NCI-H2227 (cell line): ENCODE data around the gene UNC5CL.

Experiments used
- DNase-seq: peaks from one replicate; lab custom pipeline; 2025; ENCODE audit not compliant: unreplicated experiment; lab: John Stamatoyannopoulos, UW

UNC5CL gene

GRCh38 chr6:41039060-41039998 lies at the start of gene UNC5CL:
Gene UNC5CL, minus strand, starts transcription at chr6:41039221. Its CDS starts 4,147 bp downstream, at chr6:41035074.
- DNase-seq: no peak

DNA sequence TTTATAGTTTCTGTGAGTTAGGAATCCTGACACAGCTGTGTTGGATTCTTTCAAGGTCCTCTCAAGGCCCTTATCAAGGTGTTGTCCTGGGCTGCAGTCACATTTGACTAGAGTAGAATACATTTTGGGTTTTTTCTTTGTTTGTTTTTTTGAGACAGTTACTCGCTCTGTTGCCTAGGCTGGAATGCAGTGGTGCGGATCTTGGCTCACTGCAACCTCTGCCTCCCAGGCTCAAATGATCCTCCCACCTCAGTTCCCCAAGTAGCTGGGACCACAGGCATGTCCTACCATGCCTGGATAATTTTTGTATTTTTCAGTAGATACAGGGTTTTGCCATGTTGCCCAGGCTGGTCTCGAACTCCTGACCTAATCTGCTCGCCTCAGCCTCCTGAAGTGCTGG lies 49.4 kb upstream of the UNC5CL start:
- DNase-seq: no peak

GRCh38 chr6:41085182-41085581 lies 46.2 kb upstream of the UNC5CL start:
- no peak for DNase-seq

- DNase-seq: no peak
These were observed 44.1 kb upstream of the UNC5CL start for GRCh38 chr6:41083072-41083471.

DNA sequence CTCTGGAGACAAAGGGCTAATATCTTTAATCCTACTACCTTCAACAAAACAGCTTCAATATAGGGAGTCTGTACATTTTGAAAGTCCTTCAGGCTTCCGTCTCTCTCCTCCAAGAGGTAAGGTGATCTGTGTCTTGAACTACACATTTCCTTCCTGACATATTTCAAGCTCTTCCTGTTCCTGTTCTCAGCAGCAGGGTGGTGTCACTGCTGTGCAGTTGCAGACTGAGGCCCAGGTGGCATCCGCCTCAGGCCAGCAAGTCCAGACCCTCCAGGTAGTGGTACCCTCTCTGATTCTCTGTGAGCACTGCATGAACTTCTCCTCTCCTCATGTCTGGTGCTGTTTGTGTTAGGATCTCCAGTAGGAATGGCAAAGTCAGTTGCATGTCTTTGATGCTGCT lies 41.6 kb upstream of the UNC5CL start:
- DNase-seq: no peak

DNA sequence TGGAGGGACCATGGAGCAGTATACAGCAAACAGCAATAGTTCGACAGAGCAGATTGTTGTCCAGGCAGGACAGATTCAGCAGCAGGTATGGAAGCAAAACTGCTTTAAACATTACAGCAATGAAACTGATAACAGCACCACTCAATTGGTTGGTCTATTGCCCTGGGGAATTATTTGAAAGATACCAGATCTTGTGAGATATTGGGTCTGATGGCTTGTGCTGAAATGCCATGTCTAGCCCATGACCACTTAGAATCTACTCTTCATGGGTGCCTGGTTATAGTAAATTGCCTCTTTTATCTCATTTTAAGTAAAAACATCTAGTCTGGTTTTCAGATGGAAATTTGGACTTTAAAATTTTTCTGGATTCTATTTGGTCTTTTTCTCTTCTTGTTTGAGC lies 40.1 kb upstream of the UNC5CL start:
- no peak for DNase-seq

GRCh38 chr6:41078101-41078500 lies 39.1 kb upstream of the UNC5CL start:
- no peak for DNase-seq

GRCh38 chr6:41077536-41077935 lies 38.5 kb upstream of the UNC5CL start:
- no peak for DNase-seq

DNA sequence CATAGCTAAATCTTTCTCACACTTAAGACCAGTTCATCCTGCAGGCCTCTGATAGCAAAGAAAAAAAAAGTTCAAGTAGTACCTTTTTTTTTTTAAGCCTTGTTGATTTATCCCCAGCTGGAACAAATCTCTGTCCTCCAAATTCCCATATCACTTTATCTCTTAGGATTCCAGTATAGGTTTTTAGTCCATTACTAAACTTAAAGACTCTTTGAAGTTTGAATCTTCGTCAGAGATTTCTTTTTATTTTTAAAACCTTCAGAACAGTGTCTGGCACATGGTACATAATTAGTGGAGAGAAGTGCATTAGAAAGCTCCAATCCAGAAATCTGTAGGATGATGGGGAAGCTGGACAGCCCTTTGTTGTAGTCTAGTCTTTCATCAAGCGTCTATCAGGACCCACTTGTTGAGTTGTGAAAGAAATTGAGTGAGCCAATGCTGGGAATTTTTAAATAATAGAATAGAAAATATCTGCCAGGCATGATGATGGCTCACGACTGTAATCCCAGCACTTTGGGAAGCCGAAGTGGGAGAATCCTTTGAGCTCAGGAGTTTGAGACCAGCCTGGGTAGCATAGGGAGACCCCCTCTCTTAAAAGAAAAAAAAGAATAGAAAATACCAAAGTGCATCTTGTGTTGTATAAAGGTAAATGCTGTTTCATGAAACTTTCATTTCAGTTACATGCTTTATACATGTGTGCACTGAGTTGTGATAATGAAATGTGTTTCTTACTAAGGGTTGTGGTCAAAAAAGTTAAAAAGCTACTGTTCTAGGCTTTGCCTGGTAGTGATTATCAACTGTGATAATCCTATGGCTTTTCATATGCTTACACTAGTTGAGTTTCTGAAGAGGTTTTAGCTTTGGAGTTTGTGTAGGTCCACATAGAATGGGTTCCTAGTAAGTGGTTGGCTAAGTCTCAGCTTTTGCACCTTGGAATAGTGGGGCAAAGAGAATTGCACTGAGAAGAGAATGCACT lies 36.9 kb upstream of the UNC5CL start:
- no peak for DNase-seq

DNA sequence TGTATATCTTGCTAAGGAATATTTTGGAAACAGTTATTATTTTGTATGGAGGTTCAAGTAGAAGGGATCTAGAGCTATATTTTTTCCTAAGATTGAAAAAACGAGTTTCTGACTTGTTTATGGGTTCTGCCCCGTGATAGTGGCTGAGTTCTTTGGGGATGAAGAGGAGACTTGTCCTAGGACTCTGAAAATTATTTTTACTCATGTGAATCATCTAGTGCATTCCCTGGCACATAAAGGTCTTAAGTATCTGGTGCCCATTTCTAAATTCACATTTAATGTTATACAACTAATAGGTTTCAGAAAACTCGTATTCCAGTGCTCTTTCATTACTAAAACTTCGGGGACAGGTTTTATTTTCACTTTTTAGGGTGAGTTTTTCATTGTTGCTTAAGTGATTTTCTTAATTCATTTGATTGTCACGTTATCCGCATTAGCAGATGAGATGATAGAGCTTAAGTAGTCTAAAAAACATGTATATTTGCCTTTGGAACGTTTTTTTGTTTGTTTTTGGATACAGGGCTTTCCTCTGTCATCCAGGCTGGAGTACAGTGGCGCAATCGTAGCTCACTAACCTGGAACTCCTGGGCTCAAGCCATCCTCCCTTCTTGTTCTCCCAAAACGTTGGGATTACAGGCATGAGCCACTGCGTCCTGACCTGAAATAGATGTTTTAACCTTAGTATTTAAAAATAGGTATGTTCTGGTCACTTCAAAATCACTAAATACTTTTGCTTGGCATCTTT lies 35.8 kb upstream of the UNC5CL start:
- no peak for DNase-seq

DNA sequence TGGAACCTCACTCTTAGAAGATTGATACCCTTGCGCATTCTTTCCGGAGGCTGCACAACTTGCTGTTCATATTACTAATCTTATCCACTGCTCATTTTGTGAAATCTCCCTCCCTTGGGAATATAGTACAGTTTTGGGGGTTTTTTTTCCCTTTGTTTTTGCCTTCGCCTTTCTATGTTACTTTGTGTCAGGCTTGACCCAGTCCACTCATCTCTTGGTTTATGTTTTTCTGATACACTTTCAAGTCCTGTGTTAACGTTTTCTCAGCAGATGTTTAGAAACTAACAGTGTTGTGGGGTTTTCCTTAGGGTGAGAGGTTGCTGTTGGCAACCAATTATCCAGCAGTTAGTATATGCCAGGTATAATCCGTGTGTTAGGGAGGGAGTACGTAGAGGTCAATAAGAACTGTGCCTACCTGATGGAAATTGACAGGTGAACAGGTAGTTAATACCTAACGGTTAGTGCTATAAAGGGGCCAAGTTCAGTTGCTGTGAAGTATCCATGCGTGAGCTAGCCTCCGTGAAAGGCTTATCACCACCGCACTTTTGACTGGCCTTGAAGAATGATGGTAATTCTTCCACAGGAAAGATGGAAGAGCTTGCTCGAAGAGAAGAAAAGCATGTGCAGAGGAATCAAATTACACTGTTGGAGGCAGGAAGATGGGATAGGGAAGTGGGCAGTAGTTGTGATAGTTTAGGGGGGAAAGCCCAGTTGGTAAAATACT lies 35.1 kb upstream of the UNC5CL start:
- no peak for DNase-seq

- peak; percentile 90 for DNase-seq
These were observed 34.4 kb upstream of the UNC5CL start for GRCh38 chr6:41073203-41073967.

- DNase-seq: peak; percentile 100
These were observed 33.8 kb upstream of the UNC5CL start, which contains the start of gene NFYA for GRCh38 chr6:41072836-41073202. Gene NFYA, plus strand, starts transcription at chr6:41072974. Its CDS starts 6,116 bp downstream, at chr6:41079090.

- DNase-seq: peak; percentile 100
These were observed 33.2 kb upstream of the UNC5CL start, which contains the start of gene OARD1 for GRCh38 chr6:41071923-41072835. Gene OARD1, minus strand, starts transcription at chr6:41072356. Its CDS starts 722 bp downstream, at chr6:41071634.

- DNase-seq: no peak
These were observed 32.5 kb upstream of the UNC5CL start for GRCh38 chr6:41071501-41071922.

DNA sequence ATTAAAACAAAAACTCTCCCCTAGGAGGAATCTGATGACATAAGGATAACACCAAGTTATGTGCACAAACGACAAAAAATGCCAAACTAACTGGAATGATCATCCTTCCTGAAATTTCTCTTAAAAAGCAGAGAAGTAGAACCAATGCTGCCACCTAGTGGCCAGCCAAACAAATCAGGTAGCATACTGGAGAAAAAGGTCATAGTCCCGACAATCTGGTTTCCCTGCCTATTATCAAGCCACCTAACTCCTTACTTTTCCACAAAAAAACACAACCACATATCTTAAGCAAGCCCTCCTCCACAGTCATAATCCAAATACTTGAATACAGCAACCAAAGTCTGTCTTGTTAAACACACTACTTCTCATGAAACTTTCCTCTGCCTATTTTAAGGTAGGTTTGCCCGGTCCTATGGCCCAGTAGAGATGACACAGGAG lies 27.9 kb upstream of the UNC5CL start:
- DNase-seq: peak; percentile 73

GRCh38 chr6:41065550-41066026 lies 26.6 kb upstream of the UNC5CL start:
- no peak for DNase-seq

DNA sequence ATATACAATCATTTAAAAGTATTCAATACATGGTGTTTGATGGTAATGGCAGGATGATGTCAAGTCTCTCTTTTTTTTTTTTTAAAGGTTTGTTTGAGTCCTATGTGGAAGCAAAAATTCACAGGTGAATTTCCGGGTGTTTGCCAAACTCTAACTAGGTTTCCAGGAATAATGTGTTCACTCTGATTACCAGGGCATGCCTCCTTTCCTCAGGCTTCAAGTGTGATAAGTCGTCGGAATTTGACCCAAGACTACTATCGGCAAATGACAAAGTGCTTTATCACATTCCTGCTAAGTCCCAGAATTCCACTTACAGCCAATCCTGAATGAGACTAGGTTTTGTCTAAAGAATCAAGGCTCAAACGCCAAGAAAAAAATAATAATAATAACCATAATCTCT lies 25.8 kb upstream of the UNC5CL start:
- DNase-seq: no peak
